ENCODE measurements around the gene SH3PXD2A.

GRCh38 chr10:103798511-103798910 lies 56.9 kb downstream of the SH3PXD2A start:
- TF ChIP-seq EZH2 (IDR thresholded peaks at IDR 0.05; ENCODE audit: borderline replicate concordance, insufficient read depth, low read depth, low read length, poor library complexity, severe bottlenecking) (no peak), CTCF (IDR thresholded peaks at IDR 0.05) (no peak)
